ENCODE data around the gene GYG2.

GYG2 gene

GRCh38 chrX:2854918-2855317 is 26.2 kb downstream of the GYG2 start:
- no peaks in the 10 kb centered on the region for H3K9me3 ChIP-seq (ENCODE audit: low read length)
- TF ChIP-seq CTCF (IDR thresholded peaks at IDR 0.05; ENCODE audit: low read length) (no peak), EZH2 (IDR thresholded peaks at IDR 0.05; ENCODE audit: borderline replicate concordance, low read length) (no peak)
- no peak overlapping the region for H3K4me3 ChIP-seq (ENCODE audit: low read depth, low read length, poor library complexity, severe bottlenecking)
- no peak overlapping the region for H3K27ac ChIP-seq (ENCODE audit: low read depth, low read length, poor library complexity, severe bottlenecking)
- H2AFZ ChIP-seq (ENCODE audit: low read length), result no peak overlapping the region
- H4K20me1 ChIP-seq (ENCODE audit: insufficient read depth, low read length), result no peaks in the 10 kb centered on the region
- no peaks in the 10 kb centered on the region for H3K27me3 ChIP-seq (ENCODE audit: insufficient read depth, low read length)
- H3K4me1 ChIP-seq (ENCODE audit: insufficient read depth, low read length, severe bottlenecking), result no peaks in the 10 kb centered on the region
- H3K9ac ChIP-seq (ENCODE audit: low read length), result no peak overlapping the region
- no peaks in the 10 kb centered on the region for H3F3A ChIP-seq (ENCODE audit: insufficient read depth, low read length)
- H3K9me2 ChIP-seq (ENCODE audit: low read depth, low read length), result no peaks in the 10 kb centered on the region
- H3K36me3 ChIP-seq (ENCODE audit: insufficient read depth, low read length), result no peaks in the 10 kb centered on the region
- no peaks in the 10 kb centered on the region for H3K79me2 ChIP-seq (ENCODE audit: insufficient read depth, low read length)
- no peak overlapping the region for H3K4me2 ChIP-seq (ENCODE audit: low read length)

- Histone ChIP-seq H3K36me3 (ENCODE audit: insufficient read depth, low read length) (no peaks in the 10 kb centered on the region), H3K9ac (ENCODE audit: low read length) (no peak overlapping the region), H3K79me2 (ENCODE audit: insufficient read depth, low read length) (no peaks in the 10 kb centered on the region), H3K4me1 (ENCODE audit: insufficient read depth, low read length, severe bottlenecking) (no peaks in the 10 kb centered on the region), H3K4me3 (ENCODE audit: low read depth, low read length, poor library complexity, severe bottlenecking) (no peak overlapping the region), H3K27ac (ENCODE audit: low read depth, low read length, poor library complexity, severe bottlenecking) (no peak overlapping the region), H3F3A (ENCODE audit: insufficient read depth, low read length) (no peaks in the 10 kb centered on the region), H3K27me3 (ENCODE audit: insufficient read depth, low read length) (no peaks in the 10 kb centered on the region), H3K9me3 (ENCODE audit: low read length) (no peaks in the 10 kb centered on the region), H3K4me2 (ENCODE audit: low read length) (no peak overlapping the region), H4K20me1 (ENCODE audit: insufficient read depth, low read length) (no peaks in the 10 kb centered on the region), H3K9me2 (ENCODE audit: low read depth, low read length) (no peaks in the 10 kb centered on the region), H2AFZ (ENCODE audit: low read length) (no peak overlapping the region)
- TF ChIP-seq EZH2 (IDR thresholded peaks at IDR 0.05; ENCODE audit: borderline replicate concordance, low read length) (no peak), CTCF (IDR thresholded peaks at IDR 0.05; ENCODE audit: low read length) (no peak)
Measured at GRCh38 chrX:2855761-2856160, 27.0 kb downstream of the GYG2 start.

GRCh38 chrX:2857566-2857965 is 28.8 kb downstream of the GYG2 start:
- Histone ChIP-seq H3K9ac (ENCODE audit: low read length) (no peak overlapping the region), H3K27ac (ENCODE audit: low read depth, low read length, poor library complexity, severe bottlenecking) (no peak overlapping the region), H4K20me1 (ENCODE audit: insufficient read depth, low read length) (no peaks in the 10 kb centered on the region), H2AFZ (ENCODE audit: low read length) (no peak overlapping the region), H3K36me3 (ENCODE audit: insufficient read depth, low read length) (no peaks in the 10 kb centered on the region), H3K79me2 (ENCODE audit: insufficient read depth, low read length) (no peaks in the 10 kb centered on the region), H3K9me2 (ENCODE audit: low read depth, low read length) (no peaks in the 10 kb centered on the region), H3K4me1 (ENCODE audit: insufficient read depth, low read length, severe bottlenecking) (no peaks in the 10 kb centered on the region), H3K27me3 (ENCODE audit: insufficient read depth, low read length) (no peaks in the 10 kb centered on the region), H3K9me3 (ENCODE audit: low read length) (no peaks in the 10 kb centered on the region), H3K4me3 (ENCODE audit: low read depth, low read length, poor library complexity, severe bottlenecking) (no peak overlapping the region), H3K4me2 (ENCODE audit: low read length) (no peak overlapping the region), H3F3A (ENCODE audit: insufficient read depth, low read length) (no peaks in the 10 kb centered on the region)
- TF ChIP-seq CTCF (IDR thresholded peaks at IDR 0.05; ENCODE audit: low read length), result no peak
- TF ChIP-seq EZH2 (IDR thresholded peaks at IDR 0.05; ENCODE audit: borderline replicate concordance, low read length), result no peak

Data from OCI-LY1 (cell line).